Small intestine (tissue), 7 donors: Measurements from ENCODE around the gene PTPN20. TPM values are rescaled to one million over a fixed set of nuclear protein-coding genes. Genes with fewer than 3 reads are reported as not detected.

ENCODE experiments used
- DNase-seq, 2 donors: peaks; one replicate each; pipeline versions ENCODE4 v3.0.0 to v3.0.0-alpha.2; 2013
- FAIRE-seq: peaks from 2 replicates; lab custom pipeline; 2012; peaks lifted over from hg19 to GRCh38; lab: Jason Lieb, UNC
- H3K27ac ChIP-seq, 3 donors: one replicate each; pipeline ENCODE4 v1.5.1; 2013; ENCODE audit warnings: low read length in 2 of 3, mild to moderate bottlenecking in 2 of 3, control low read depth in 1 of 3, inconsistent platforms in 1 of 3, low read depth in 1 of 3, moderate library complexity in 1 of 3
- H3K27me3 ChIP-seq, 3 donors: one replicate each; pipeline ENCODE4 v1.6.1; 2013; ENCODE audit warnings: low read length in 3 of 3, inconsistent platforms in 1 of 3; ENCODE audit not compliant: control insufficient read depth in 3 of 3, insufficient read depth in 3 of 3
- H3K36me3 ChIP-seq, 3 donors: one replicate each; pipeline ENCODE4 v1.6.1; 2013; ENCODE audit warnings: low read length in 3 of 3, inconsistent platforms in 1 of 3, low read depth in 1 of 3, mild to moderate bottlenecking in 1 of 3, moderate library complexity in 1 of 3; ENCODE audit not compliant: control insufficient read depth in 3 of 3, insufficient read depth in 2 of 3
- H3K4me1 ChIP-seq, 3 donors: one replicate each; pipeline ENCODE4 v1.6.1; 2013; ENCODE audit warnings: low read length in 2 of 3, inconsistent platforms in 1 of 3, low read depth in 1 of 3, mild to moderate bottlenecking in 1 of 3, moderate library complexity in 1 of 3; ENCODE audit not compliant: control insufficient read depth in 3 of 3, insufficient read depth in 2 of 3
- H3K4me3 ChIP-seq, 3 donors: one replicate each; pipeline ENCODE4 v1.5.1; 2013; ENCODE audit warnings: low read length in 3 of 3, control low read depth in 1 of 3, inconsistent platforms in 1 of 3, low read depth in 1 of 3, mild to moderate bottlenecking in 1 of 3, moderate library complexity in 1 of 3
- H3K9me3 ChIP-seq, 2 donors: one replicate each; pipeline ENCODE4 v1.6.1; 2013; ENCODE audit warnings: low read depth in 1 of 2, low read length in 1 of 2; ENCODE audit not compliant: control insufficient read depth in 2 of 2, insufficient read depth in 1 of 2
- WGBS, 3 donors: extraction: QIAGEN DNeasy Blood & Tissue Kit; methylation state at CpG; one replicate each; pipeline ENCODE4 v1.1.7; 2013; 5-methylcytosine and 5-hydroxymethylcytosine counted together
- polyA plus RNA-seq, 4 donors: library from polyadenylated mRNA; stranded (reverse) in 3 of 4; unstranded in 1 of 4; fragments of 200-250 nt in 3 of 4; fragments of 120-200 nt in 1 of 4; gene quantifications; one replicate each; pipeline versions ENCODE4 v1.2.1 to v1.2.3, GENCODE V29; 2013
- donor health status: healthy with polysubstance abuse.
- donor health status: control.
- donor health status: control.
- donor health status: Bipolar disorder and iron deficiency.
- donor health status: healthy.

Gene PTPN20
- polyA plus RNA-seq, 4 donors: 0.45 to 0.81 (median 0.74) TPM

DNA sequence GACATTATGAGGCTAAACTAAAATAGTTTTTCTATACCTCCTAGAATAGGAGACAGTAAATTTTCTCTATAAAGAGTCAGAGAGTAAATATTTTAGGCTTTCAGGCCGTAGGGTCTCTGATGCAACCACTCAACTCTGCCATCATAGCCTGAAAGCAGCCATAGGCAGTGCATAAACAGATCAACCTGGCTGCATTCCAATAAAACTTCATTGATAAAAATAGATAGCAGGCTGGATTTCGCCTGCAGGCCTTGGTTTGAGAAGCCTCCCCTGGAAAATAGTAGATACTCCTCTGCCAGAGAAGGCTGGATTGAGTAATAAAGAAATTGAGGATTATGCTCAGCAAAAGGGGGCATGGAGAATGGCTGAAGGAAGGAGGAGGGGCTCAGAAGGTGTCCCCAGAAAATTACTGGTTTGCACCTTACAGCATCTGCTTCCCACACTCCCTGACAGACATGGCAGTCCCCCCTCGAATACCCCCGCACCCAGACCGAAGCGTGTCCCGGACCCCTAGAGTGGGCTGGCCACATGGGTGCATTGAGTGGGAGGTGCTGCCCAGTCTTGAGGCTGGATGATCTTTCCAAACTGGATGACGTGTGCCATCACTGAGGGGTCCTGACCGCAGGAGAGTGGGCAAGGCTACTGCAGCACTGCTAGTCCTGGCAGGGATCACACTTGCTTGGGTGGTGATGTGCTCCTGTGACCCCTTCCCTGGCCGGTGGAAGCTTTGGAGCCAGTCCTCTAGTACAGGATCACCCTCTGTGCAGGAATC is 126.6 kb downstream of the PTPN20 start:
- Histone ChIP-seq H3K4me3 (no peak overlapping the region), H3K27ac (no peak overlapping the region), H3K27me3 (peaks cover 0 to 2% (median 0%) of the 10 kb centered on the region in 3 donors), H3K9me3 (no peaks in the 10 kb centered on the region), H3K4me1 (no peaks in the 10 kb centered on the region), H3K36me3 (no peaks in the 10 kb centered on the region)
- DNase-seq (no peak), FAIRE-seq (no peak)
- 76 to 79% (median 79%) methylated on average over 10 of the region's 10 CpGs for WGBS, 3 donors

- H3K27ac ChIP-seq: no peak overlapping the region
- no peaks in the 10 kb centered on the region for H3K9me3 ChIP-seq
- H3K4me3 ChIP-seq: no peak overlapping the region
- peaks cover 0 to 2% (median 0%) of the 10 kb centered on the region in 3 donors for H3K27me3 ChIP-seq
- no peak for FAIRE-seq
- no peaks in the 10 kb centered on the region for H3K4me1 ChIP-seq
- DNase-seq: no peak
- H3K36me3 ChIP-seq: no peaks in the 10 kb centered on the region
- 43 to 52% (median 50%) methylated on average over 12 of the region's 12 CpGs for WGBS, 3 donors
Observed at GRCh38 chr10:47038881-47039561, 127.8 kb downstream of the PTPN20 start.

- 54 to 85% (median 79%) methylated on average over 4 of the region's 4 CpGs for WGBS, 3 donors
Observed at GRCh38 chr10:47039562-47039913, 128.3 kb downstream of the PTPN20 start.

GRCh38 chr10:47040041-47040491 is 128.8 kb downstream of the PTPN20 start:
- DNase-seq (no peak), FAIRE-seq (no peak)
- Histone ChIP-seq H3K36me3 (no peaks in the 10 kb centered on the region), H3K4me1 (no peaks in the 10 kb centered on the region), H3K27me3 (peaks cover 0 to 2% (median 0%) of the 10 kb centered on the region in 3 donors), H3K9me3 (no peaks in the 10 kb centered on the region), H3K27ac (no peak overlapping the region), H3K4me3 (no peak overlapping the region)
- 80 to 86% (median 84%) methylated on average over 9 of the region's 9 CpGs for WGBS, 3 donors

More at GRCh38 chr10:47039562-47039913, 128.3 kb downstream of the PTPN20 start:
- DNase-seq (no peak), FAIRE-seq (no peak)
- Histone ChIP-seq H3K9me3 (no peaks in the 10 kb centered on the region), H3K27ac (no peak overlapping the region), H3K4me1 (no peaks in the 10 kb centered on the region), H3K27me3 (peaks cover 0 to 2% (median 0%) of the 10 kb centered on the region in 3 donors), H3K36me3 (no peaks in the 10 kb centered on the region), H3K4me3 (no peak overlapping the region)

GRCh38 chr10:47040681-47041080 is 129.5 kb downstream of the PTPN20 start:
- no peak for FAIRE-seq
- Histone ChIP-seq H3K4me3 (no peak overlapping the region), H3K36me3 (no peaks in the 10 kb centered on the region), H3K4me1 (no peaks in the 10 kb centered on the region), H3K27ac (no peak overlapping the region), H3K9me3 (no peaks in the 10 kb centered on the region), H3K27me3 (no peaks in the 10 kb centered on the region)
- WGBS, 3 donors: 73 to 82% (median 81%) methylated on average over 4 of the region's 4 CpGs
- DNase-seq: no peak

DNA sequence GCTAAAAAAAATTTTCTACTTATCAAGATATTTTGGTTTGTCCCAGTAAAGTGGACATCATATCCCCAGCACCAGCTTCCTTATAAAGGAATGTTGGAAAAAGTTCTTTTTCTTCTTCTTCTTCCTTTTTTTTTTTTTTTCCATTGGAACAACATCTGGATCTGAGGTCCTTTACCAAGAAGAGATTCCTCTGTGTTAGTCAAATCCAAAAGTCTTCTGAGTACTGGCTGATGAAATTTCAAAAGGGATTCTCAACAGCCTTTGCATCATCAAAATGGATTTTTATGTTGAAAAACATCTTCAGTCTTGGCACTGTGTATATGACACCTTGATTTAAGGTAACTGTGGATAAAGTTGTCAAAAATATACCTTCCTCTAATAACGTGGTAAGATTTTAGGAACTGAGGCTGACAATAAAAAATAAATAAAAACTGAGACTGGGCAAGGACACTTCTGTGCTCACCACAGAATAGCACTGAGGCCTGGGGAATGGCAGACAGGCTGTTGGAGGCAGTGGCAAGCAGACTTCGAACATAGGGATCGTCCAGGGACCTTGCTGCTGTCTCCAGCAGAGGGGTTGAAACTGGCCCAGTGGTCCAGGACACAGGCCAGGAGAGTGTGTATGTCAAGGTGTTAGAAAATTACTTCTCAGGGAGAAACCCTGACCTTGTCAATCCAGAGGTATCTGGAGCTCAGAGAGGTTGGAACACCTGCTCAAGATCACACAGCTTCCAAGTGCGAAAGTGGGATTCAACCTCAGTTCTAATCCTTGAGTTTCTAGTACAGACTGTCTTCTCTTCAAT is 130.4 kb downstream of the PTPN20 start:
- DNase-seq (no peak), FAIRE-seq (no peak)
- Histone ChIP-seq H3K27ac (no peak overlapping the region), H3K36me3 (no peaks in the 10 kb centered on the region), H3K4me1 (no peaks in the 10 kb centered on the region), H3K27me3 (no peaks in the 10 kb centered on the region), H3K9me3 (no peaks in the 10 kb centered on the region), H3K4me3 (no peak overlapping the region)
- WGBS, 3 donors: 76 to 89% (median 81%) methylated on average over 4 of the region's 4 CpGs

GRCh38 chr10:47042199-47042473 is 130.9 kb downstream of the PTPN20 start:
- Histone ChIP-seq H3K27ac (no peak overlapping the region), H3K4me1 (no peaks in the 10 kb centered on the region), H3K9me3 (no peaks in the 10 kb centered on the region), H3K27me3 (no peaks in the 10 kb centered on the region), H3K4me3 (no peak overlapping the region), H3K36me3 (no peaks in the 10 kb centered on the region)
- FAIRE-seq (no peak), DNase-seq (no peak)
- WGBS, 3 donors: 76 to 80% (median 78%) methylated on average over 5 of the region's 5 CpGs
